B cell (primary cell): ENCODE results near the gene ANAPC15.

Source experiments
- EZH2 ChIP-seq: IDR thresholded peaks from 2 replicates; pipeline ENCODE4 v1.6.1; 2012; ENCODE audit warnings: borderline replicate concordance, low read depth, mild to moderate bottlenecking, moderate library complexity, low read length; ENCODE audit not compliant: insufficient read depth, poor library complexity, severe bottlenecking
- TF ChIP-seq, protein P1 (sequence below): fragments of 200-600 bp; IDR thresholded peaks from one replicate; pipeline ENCODE4 v1.8.0; 2022; ENCODE audit warnings: antibody characterized with exemption, mild to moderate bottlenecking

DNA sequence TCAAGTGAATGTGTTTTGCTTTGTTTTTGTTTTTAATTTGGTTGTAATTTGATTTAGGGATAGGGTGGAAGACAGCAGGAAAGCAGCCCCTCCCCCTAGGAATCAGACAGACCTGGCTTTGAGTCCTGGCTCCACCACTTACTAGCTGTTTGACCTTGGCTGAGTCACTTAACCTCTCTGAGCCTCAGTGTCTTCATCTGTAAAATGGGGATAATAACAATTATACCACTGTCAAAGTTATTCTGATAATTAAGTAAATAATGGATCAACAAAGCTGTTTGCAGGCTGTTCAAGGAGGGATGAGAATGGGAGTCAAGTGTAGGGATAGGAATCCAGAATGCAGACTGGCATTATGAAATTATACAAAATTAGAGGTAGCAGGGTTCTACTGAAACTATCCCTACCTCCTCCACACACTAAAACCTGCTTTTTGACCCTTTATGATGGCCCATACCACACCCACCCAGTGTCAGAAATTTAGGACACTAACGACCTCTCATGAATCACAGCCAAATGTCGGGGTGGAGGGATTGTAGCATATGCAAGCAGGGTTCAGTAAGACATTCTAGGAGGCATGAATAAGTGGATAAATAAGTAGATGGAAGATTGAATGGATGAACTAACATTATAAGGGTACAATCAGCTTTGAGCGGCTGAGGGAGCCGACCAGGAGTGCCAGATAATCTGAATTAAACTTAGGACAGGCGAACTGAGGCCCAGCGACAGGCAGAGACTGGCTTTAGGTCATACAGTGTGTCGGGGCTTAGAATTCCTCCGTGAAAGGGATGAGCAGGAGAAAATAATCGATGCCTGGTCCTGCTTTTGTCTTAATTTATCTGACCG is 974 bp downstream of the ANAPC15 start:
- TF ChIP-seq, protein P1, sequence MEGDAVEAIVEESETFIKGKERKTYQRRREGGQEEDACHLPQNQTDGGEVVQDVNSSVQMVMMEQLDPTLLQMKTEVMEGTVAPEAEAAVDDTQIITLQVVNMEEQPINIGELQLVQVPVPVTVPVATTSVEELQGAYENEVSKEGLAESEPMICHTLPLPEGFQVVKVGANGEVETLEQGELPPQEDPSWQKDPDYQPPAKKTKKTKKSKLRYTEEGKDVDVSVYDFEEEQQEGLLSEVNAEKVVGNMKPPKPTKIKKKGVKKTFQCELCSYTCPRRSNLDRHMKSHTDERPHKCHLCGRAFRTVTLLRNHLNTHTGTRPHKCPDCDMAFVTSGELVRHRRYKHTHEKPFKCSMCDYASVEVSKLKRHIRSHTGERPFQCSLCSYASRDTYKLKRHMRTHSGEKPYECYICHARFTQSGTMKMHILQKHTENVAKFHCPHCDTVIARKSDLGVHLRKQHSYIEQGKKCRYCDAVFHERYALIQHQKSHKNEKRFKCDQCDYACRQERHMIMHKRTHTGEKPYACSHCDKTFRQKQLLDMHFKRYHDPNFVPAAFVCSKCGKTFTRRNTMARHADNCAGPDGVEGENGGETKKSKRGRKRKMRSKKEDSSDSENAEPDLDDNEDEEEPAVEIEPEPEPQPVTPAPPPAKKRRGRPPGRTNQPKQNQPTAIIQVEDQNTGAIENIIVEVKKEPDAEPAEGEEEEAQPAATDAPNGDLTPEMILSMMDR = no peak
- TF ChIP-seq EZH2 = no peak
